IMR-90 (cell line): Measurements from ENCODE around the gene CDCP2. TPM values are rescaled to one million over a fixed set of nuclear protein-coding genes. Genes with fewer than 3 reads are reported as not detected.

Experiments used
- ATAC-seq: fragments of 200-7000 bp; cut with Tn5 transposase; 2 replicates; pipeline ENCODE4 v1.9.1; 2020; ENCODE audit warnings: low read depth, mild to moderate bottlenecking, moderate library complexity
- BruUV-seq: library from RNA; stranded (reverse); fragments of 400-500 nt; replicated peaks from 2 replicates; lab custom pipeline; 2021; lab: Mats Ljungman, UMichigan
- CTCF ChIA-PET: fragments of 300-600 bp; formaldehyde crosslinking; extraction: SDS; loops from one replicate; lab custom pipeline; 2021; ENCODE audit warnings: antibody characterized with exemption; lab: Yijun Ruan, JAX
- POLR2A ChIA-PET: fragments of 300-600 bp; sonication (Branson Sonifier 250); formaldehyde crosslinking; loops from one replicate; lab custom pipeline; 2022; ENCODE audit warnings: antibody characterized with exemption; ENCODE audit not compliant: unreplicated experiment; lab: Charles Lee
- DNase-seq: peaks from one replicate; pipeline ENCODE4 v3.0.0; 2013
- H2AFZ ChIP-seq: replicated peaks from 2 replicates; pipeline ENCODE3; 2013; ENCODE audit warnings: low read length, mild to moderate bottlenecking; ENCODE audit not compliant: poor library complexity
- H2AK5ac ChIP-seq: 2 replicates; pipeline ENCODE4 v1.6.1; 2013; ENCODE audit warnings: low read depth, low read length, inconsistent platforms
- H2AK9ac ChIP-seq: replicated peaks from 2 replicates; pipeline ENCODE3; 2013; ENCODE audit warnings: mild to moderate bottlenecking, low read depth, low read length, moderate library complexity; ENCODE audit not compliant: poor library complexity
- H2BK120ac ChIP-seq: 2 replicates; pipeline ENCODE4 v1.6.1; 2013; ENCODE audit warnings: low read depth, low read length, inconsistent platforms
- H2BK15ac ChIP-seq: 3 replicates; pipeline ENCODE4 v1.6.1; 2013; ENCODE audit warnings: low read depth, low read length, inconsistent platforms
- H2BK20ac ChIP-seq: 2 replicates; pipeline ENCODE4 v1.6.1; 2013; ENCODE audit warnings: low read depth, mild to moderate bottlenecking, inconsistent platforms, low read length, moderate library complexity
- H2BK5ac ChIP-seq: 2 replicates; pipeline ENCODE4 v1.6.1; 2013; ENCODE audit warnings: mild to moderate bottlenecking, low read depth, low read length, inconsistent platforms; ENCODE audit not compliant: poor library complexity, severe bottlenecking
- H3K14ac ChIP-seq: replicated peaks from 2 replicates; pipeline ENCODE4 v1.6.1; 2013; ENCODE audit warnings: low read depth, low read length, inconsistent platforms
- H3K18ac ChIP-seq: 2 replicates; pipeline ENCODE4 v1.6.1; 2013; ENCODE audit warnings: low read depth, low read length, control low read depth
- H3K23ac ChIP-seq: 2 replicates; pipeline ENCODE4 v1.6.1; 2013; ENCODE audit warnings: low read depth, low read length, inconsistent platforms
- H3K27ac ChIP-seq: 2 replicates; pipeline ENCODE4 v1.5.1; 2013; ENCODE audit warnings: mild to moderate bottlenecking, control low read depth, low read length; ENCODE audit not compliant: insufficient read depth
- H3K27me3 ChIP-seq: 2 replicates; pipeline ENCODE4 v1.6.1; 2013; ENCODE audit warnings: low read length; ENCODE audit not compliant: control insufficient read depth, insufficient read depth
- H3K36me3 ChIP-seq: 2 replicates; pipeline ENCODE4 v1.6.1; 2013; ENCODE audit warnings: low read length, mixed read lengths; ENCODE audit not compliant: control insufficient read depth, insufficient read depth
- H3K4ac ChIP-seq: 2 replicates; pipeline ENCODE4 v1.6.1; 2013; ENCODE audit warnings: low read depth, low read length, inconsistent platforms
- H3K4me1 ChIP-seq: 2 replicates; pipeline ENCODE4 v1.6.1; 2013; ENCODE audit warnings: low read length, mixed read lengths; ENCODE audit not compliant: control insufficient read depth, insufficient read depth
- H3K4me2 ChIP-seq: 2 replicates; pipeline ENCODE4 v1.6.1; 2013; ENCODE audit warnings: low read depth, mild to moderate bottlenecking, control low read depth, low read length, moderate library complexity
- H3K4me3 ChIP-seq: 2 replicates; pipeline ENCODE4 v1.5.1; 2013; ENCODE audit warnings: low read depth, mild to moderate bottlenecking, control low read depth, low read length, moderate library complexity; ENCODE audit not compliant: insufficient read depth
- H3K56ac ChIP-seq: 2 replicates; pipeline ENCODE4 v1.6.1; 2013; ENCODE audit warnings: low read length, inconsistent platforms; ENCODE audit not compliant: insufficient read depth; ENCODE audit errors: extremely low read depth
- H3K79me1 ChIP-seq, 2 experiments: 2 replicates each; pipeline ENCODE4 v1.6.1; 2013; ENCODE audit warnings: low read length in 2 of 2, inconsistent platforms in 1 of 2, low read depth in 1 of 2
- H3K9ac ChIP-seq: 2 replicates; pipeline ENCODE4 v1.6.1; 2013; ENCODE audit warnings: low read depth, low read length, control low read depth
- H3K9me1 ChIP-seq: 2 replicates; pipeline ENCODE4 v1.6.1; 2013; ENCODE audit warnings: low read length, inconsistent platforms; ENCODE audit not compliant: insufficient read depth
- H3K9me3 ChIP-seq: 2 replicates; pipeline ENCODE4 v1.6.1; 2013; ENCODE audit warnings: low read length; ENCODE audit not compliant: control insufficient read depth, insufficient read depth
- H4K20me1 ChIP-seq: 2 replicates; pipeline ENCODE4 v1.6.1; 2013; ENCODE audit warnings: low read length, inconsistent platforms; ENCODE audit not compliant: insufficient read depth
- H4K5ac ChIP-seq: 2 replicates; pipeline ENCODE4 v1.6.1; 2013; ENCODE audit warnings: mild to moderate bottlenecking, low read depth, low read length, control low read depth
- H4K8ac ChIP-seq, 2 experiments: 2 replicates each; pipeline ENCODE4 v1.6.1; 2013; ENCODE audit warnings: low read depth in 2 of 2, low read length in 2 of 2, control low read depth in 1 of 2, inconsistent platforms in 1 of 2
- H4K91ac ChIP-seq: 2 replicates; pipeline ENCODE4 v1.6.1; 2013; ENCODE audit warnings: low read depth, low read length, inconsistent platforms; ENCODE audit not compliant: insufficient read depth
- CEBPB ChIP-seq: IDR thresholded peaks from 2 replicates; pipeline ENCODE4 v1.6.1; 2012; ENCODE audit warnings: low read depth, low read length, improper control_type of control experiment
- MXI1 ChIP-seq: IDR thresholded peaks from 2 replicates; pipeline ENCODE4 v1.6.1; 2012; ENCODE audit warnings: low read depth, mild to moderate bottlenecking, low read length, moderate library complexity, borderline replicate concordance
- RAD21 ChIP-seq: IDR thresholded peaks from 2 replicates; pipeline ENCODE4 v1.6.1; 2012; ENCODE audit warnings: low read length, improper control_type of control experiment
- SMC3 ChIP-seq: fragments of 150-350 bp; IDR thresholded peaks from 2 replicates; pipeline ENCODE4 v1.6.1; 2016; ENCODE audit warnings: low read depth, mild to moderate bottlenecking, antibody characterized with exemption, low read length, moderate library complexity
- WGBS, 2 experiments: methylation state at CpG; one replicate each; pipeline versions ENCODE4 v1.1.5 to v1.1.7; 2013; ENCODE audit warnings: missing lambda C conversion rate in 2 of 2; ENCODE audit not compliant: insufficient read length in 1 of 2; ENCODE audit errors: extremely low coverage in 2 of 2; 5-methylcytosine and 5-hydroxymethylcytosine counted together
- dilution Hi-C: fragments of 300-500 bp; cut with HindIII; formaldehyde crosslinking; loops from one replicate; pipeline ENCODE4 v1.14.3; 2018; ENCODE audit warnings: low sequenced_read_pairs; ENCODE audit not compliant: unreplicated experiment
- in situ Hi-C: fragments of 300-500 bp; cut with MboI; formaldehyde crosslinking; loops from 3 replicates; pipeline ENCODE4 v1.14.3; 2019; ENCODE audit warnings: low sequenced_read_pairs, inconsistent platforms, mixed read lengths
- intact Hi-C: fragments of 100-400 bp; cut with micrococcal nuclease; formaldehyde crosslinking; loops from 2 replicates; pipeline ENCODE4 v1.10.0; 2022
- polyA plus RNA-seq, 3 experiments: library from polyadenylated mRNA; depleted of rRNA; stranded (reverse); fragments of >200 nt; gene quantifications; 2 replicates each; pipeline ENCODE4 v1.2.3, GENCODE V29; 2012; ENCODE audit warnings: low replicate concordance in 1 of 3
- total RNA-seq: library from RNA; depleted of rRNA; stranded (reverse); fragments of >200 nt; gene quantifications from 2 replicates; pipeline ENCODE4 v1.2.3, GENCODE V29; 2012
- TF ChIP-seq, protein P1 (sequence below): conservative IDR thresholded peaks from 2 replicates; pipeline ENCODE4 v1.5.1; 2012; ENCODE audit warnings: mild to moderate bottlenecking, low read depth, low read length, improper control_type of control experiment
- TF ChIP-seq, protein P2 (sequence below): fragments of 150-350 bp; IDR thresholded peaks from 2 replicates; pipeline ENCODE4 v1.6.1; 2016; ENCODE audit warnings: low read depth, mild to moderate bottlenecking, low read length, moderate library complexity, borderline replicate concordance

Gene CDCP2
- total and polyA plus RNA-seq, 2 of the 4 experiments (the other 2 are of a cell fraction) = not detected

DNA sequence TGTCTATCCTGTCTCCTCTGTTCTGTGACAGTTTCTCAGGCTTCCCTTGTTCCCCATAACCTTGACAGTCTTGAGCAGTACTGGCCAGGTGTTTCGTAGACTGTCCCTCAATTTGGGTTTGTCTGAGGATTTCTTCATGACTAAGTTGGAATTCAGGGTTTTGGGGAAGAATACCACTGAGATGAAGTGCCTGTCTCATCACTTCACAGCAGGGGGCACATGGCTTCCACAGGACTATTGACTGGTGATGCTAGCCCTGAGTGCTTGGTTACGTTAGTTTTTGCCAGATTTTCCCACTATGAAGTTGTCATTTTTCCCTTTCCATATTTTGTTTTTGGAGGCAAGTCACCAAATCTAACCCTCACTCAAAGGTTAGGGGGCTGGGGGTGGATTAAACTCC is 45.7 kb downstream of the CDCP2 start:
- in situ Hi-C loops = loop anchor here (10.0 kb wide), 1 partner anchor 388 kb away; no protein-coding TSS in a partner anchor
- Histone ChIP-seq H3K56ac (no peak overlapping the region), H3K9ac (no peak overlapping the region), H2BK20ac (no peak overlapping the region), H3K36me3 (no peaks in the 10 kb centered on the region), H2BK15ac (no peak overlapping the region), H3K14ac (no peak overlapping the region), H3K18ac (no peak overlapping the region), H2AK9ac (no peak overlapping the region), H3K9me1 (no peaks in the 10 kb centered on the region; the same call in 1 of the 2 replicates), H3K4me1 (no peaks in the 10 kb centered on the region), H3K27ac (no peak overlapping the region), H3K27me3 (no peaks in the 10 kb centered on the region), H2AK5ac (no peak overlapping the region; the same call in 1 of the 2 replicates), H2BK5ac (no peak overlapping the region), H4K91ac (no peak overlapping the region), H2BK120ac (no peak overlapping the region), H3K79me1 (no peaks in the 10 kb centered on the region), H3K23ac (no peak overlapping the region), H3K4me3 (no peak overlapping the region), H4K8ac (no peak overlapping the region), H3K9me3 (no peaks in the 10 kb centered on the region), H3K4me2 (no peak overlapping the region), H4K20me1 (no peaks in the 10 kb centered on the region), H3K4ac (no peak overlapping the region), H2AFZ (peak overlapping the region; percentile 48), H4K5ac (no peak overlapping the region)
- WGBS, 2 experiments = no CpG with 5 or more reads among the region's 2 CpGs
- intact Hi-C loops = no loop called here
- DNase-seq (peak; percentile 38), ATAC-seq (peak; percentile 68)
- BruUV-seq = no TSS peak
- ChIA-PET CTCF (no interaction called here), POLR2A (no interaction called here)
- TF ChIP-seq, protein P1, sequence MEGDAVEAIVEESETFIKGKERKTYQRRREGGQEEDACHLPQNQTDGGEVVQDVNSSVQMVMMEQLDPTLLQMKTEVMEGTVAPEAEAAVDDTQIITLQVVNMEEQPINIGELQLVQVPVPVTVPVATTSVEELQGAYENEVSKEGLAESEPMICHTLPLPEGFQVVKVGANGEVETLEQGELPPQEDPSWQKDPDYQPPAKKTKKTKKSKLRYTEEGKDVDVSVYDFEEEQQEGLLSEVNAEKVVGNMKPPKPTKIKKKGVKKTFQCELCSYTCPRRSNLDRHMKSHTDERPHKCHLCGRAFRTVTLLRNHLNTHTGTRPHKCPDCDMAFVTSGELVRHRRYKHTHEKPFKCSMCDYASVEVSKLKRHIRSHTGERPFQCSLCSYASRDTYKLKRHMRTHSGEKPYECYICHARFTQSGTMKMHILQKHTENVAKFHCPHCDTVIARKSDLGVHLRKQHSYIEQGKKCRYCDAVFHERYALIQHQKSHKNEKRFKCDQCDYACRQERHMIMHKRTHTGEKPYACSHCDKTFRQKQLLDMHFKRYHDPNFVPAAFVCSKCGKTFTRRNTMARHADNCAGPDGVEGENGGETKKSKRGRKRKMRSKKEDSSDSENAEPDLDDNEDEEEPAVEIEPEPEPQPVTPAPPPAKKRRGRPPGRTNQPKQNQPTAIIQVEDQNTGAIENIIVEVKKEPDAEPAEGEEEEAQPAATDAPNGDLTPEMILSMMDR = peak; percentile 45
- TF ChIP-seq, protein P2, sequence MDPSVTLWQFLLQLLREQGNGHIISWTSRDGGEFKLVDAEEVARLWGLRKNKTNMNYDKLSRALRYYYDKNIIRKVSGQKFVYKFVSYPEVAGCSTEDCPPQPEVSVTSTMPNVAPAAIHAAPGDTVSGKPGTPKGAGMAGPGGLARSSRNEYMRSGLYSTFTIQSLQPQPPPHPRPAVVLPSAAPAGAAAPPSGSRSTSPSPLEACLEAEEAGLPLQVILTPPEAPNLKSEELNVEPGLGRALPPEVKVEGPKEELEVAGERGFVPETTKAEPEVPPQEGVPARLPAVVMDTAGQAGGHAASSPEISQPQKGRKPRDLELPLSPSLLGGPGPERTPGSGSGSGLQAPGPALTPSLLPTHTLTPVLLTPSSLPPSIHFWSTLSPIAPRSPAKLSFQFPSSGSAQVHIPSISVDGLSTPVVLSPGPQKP = no peak
- TF ChIP-seq CEBPB (no peak), RAD21 (peak; percentile 71), SMC3 (peak; percentile 65), MXI1 (no peak)
- dilution Hi-C loops = no loop called here
